GM12878 (cell line): ENCODE measurements around the gene DDX52. TPM values are rescaled to one million over a fixed set of nuclear protein-coding genes. Genes with fewer than 3 reads are reported as not detected.

ENCODE experiments used
- ATAC-seq: fragments of 200-7000 bp; cut with Tn5 transposase; 3 replicates; pipeline ENCODE4 v1.9.1; 2020; ENCODE audit warnings: mild to moderate bottlenecking, moderate library complexity
- BruUV-seq: library from RNA; stranded (reverse); fragments of 400-500 nt; replicated peaks from 2 replicates; lab custom pipeline; 2021; lab: Mats Ljungman, UMichigan
- CTCF ChIA-PET: fragments of 300-600 bp; sonication (Branson Sonifier 250); formaldehyde crosslinking; extraction: SDS; loops from one replicate; lab custom pipeline; 2021; ENCODE audit warnings: inconsistent platforms; lab: Yijun Ruan, JAX
- POLR2A ChIA-PET: fragments of 350-600 bp; formaldehyde crosslinking; extraction: SDS; loops from one replicate; lab custom pipeline; 2021; ENCODE audit warnings: inconsistent platforms; lab: Charles Lee
- RAD21 ChIA-PET: fragments of 300-600 bp; sonication (Branson Sonifier 250); formaldehyde crosslinking; loops from one replicate; lab custom pipeline; 2023; ENCODE audit warnings: antibody characterized with exemption; ENCODE audit not compliant: unreplicated experiment; lab: Charles Lee
- SMC1A ChIA-PET: fragments of 300-600 bp; sonication (Branson Sonifier 250); formaldehyde crosslinking; loops from one replicate; lab custom pipeline; 2023; ENCODE audit not compliant: unreplicated experiment, uncharacterized antibody; lab: Charles Lee
- DNase-seq: peaks from one replicate; pipeline ENCODE4 v3.0.0-alpha.2; 2011; ENCODE audit warnings: low read depth, low spot score
- FAIRE-seq: peaks from 3 replicates; lab custom pipeline; 2011; peaks lifted over from hg19 to GRCh38; lab: Jason Lieb, UNC
- H2AFZ ChIP-seq: 2 replicates; pipeline ENCODE4 v1.6.0; 2011; ENCODE audit warnings: low read depth, low read length, control low read depth; ENCODE audit not compliant: control insufficient read depth
- H3K27ac ChIP-seq: 2 replicates; pipeline ENCODE4 v1.5.1; 2011; ENCODE audit warnings: control low read depth; ENCODE audit not compliant: control insufficient read depth, insufficient read depth
- H3K27me3 ChIP-seq, 2 experiments: replicated peaks in 1 of 2; 2 replicates each; pipeline versions ENCODE4 v1.6.0 to v1.6.1; 2011; ENCODE audit warnings: low read length in 1 of 2; ENCODE audit not compliant: control insufficient read depth in 2 of 2, insufficient read depth in 2 of 2
- H3K36me3 ChIP-seq, 2 experiments: 2 replicates each; pipeline ENCODE4 v1.5.1; 2011; ENCODE audit warnings: low read length in 1 of 2; ENCODE audit not compliant: control insufficient read depth in 2 of 2, insufficient read depth in 2 of 2
- H3K4me1 ChIP-seq: 2 replicates; pipeline ENCODE4 v1.6.1; 2011; ENCODE audit warnings: mild to moderate bottlenecking, low read length, moderate library complexity, mixed read lengths; ENCODE audit not compliant: control insufficient read depth, insufficient read depth
- H3K4me2 ChIP-seq: 2 replicates; pipeline ENCODE4 v1.6.0; 2011; ENCODE audit warnings: control low read depth; ENCODE audit not compliant: control insufficient read depth, insufficient read depth
- H3K4me3 ChIP-seq: fragments of 200-600 bp; sonication (generic); 2 replicates; pipeline ENCODE4 v1.5.1; 2016
- H3K79me2 ChIP-seq: 2 replicates; pipeline ENCODE4 v1.6.0; 2011; ENCODE audit warnings: low read length; ENCODE audit not compliant: control insufficient read depth, insufficient read depth
- H3K9ac ChIP-seq: 2 replicates; pipeline ENCODE4 v1.8.0; 2011; ENCODE audit warnings: low read length, control low read depth, mixed read lengths; ENCODE audit not compliant: control insufficient read depth, insufficient read depth
- H3K9me3 ChIP-seq: replicated peaks from 3 replicates; pipeline ENCODE4 v1.5.1; 2011; ENCODE audit warnings: mild to moderate bottlenecking, low read length; ENCODE audit not compliant: control insufficient read depth, insufficient read depth
- H4K20me1 ChIP-seq: 2 replicates; pipeline ENCODE4 v1.6.0; 2011; ENCODE audit not compliant: control insufficient read depth, insufficient read depth
- BMI1 ChIP-seq: fragments of 450-650 bp; IDR thresholded peaks from 2 replicates; pipeline ENCODE4 v1.6.1; 2016; ENCODE audit warnings: mild to moderate bottlenecking, moderate library complexity, borderline replicate concordance
- CUX1 ChIP-seq: IDR thresholded peaks from 2 replicates; pipeline ENCODE4 v1.6.1; 2012; ENCODE audit warnings: improper control_type of control experiment, low read depth, low read length; ENCODE audit not compliant: insufficient replicate concordance
- E2F8 ChIP-seq: fragments of 450-650 bp; IDR thresholded peaks from 2 replicates; pipeline ENCODE4 v1.6.1; 2018; ENCODE audit warnings: mild to moderate bottlenecking, low read depth, moderate library complexity; ENCODE audit not compliant: partially characterized antibody
- ELK1 ChIP-seq: IDR thresholded peaks from 2 replicates; pipeline ENCODE4 v1.6.1; 2012; ENCODE audit warnings: low read depth, low read length, improper control_type of control experiment
- KAT2A ChIP-seq: conservative IDR thresholded peaks from 2 replicates; pipeline ENCODE4 v1.6.1; 2011; ENCODE audit warnings: low read depth, low read length; ENCODE audit not compliant: control insufficient read depth
- NBN ChIP-seq: fragments of 450-650 bp; IDR thresholded peaks from 2 replicates; pipeline ENCODE4 v1.6.1; 2016
- NR2C1 ChIP-seq: fragments of 450-650 bp; IDR thresholded peaks from 2 replicates; pipeline ENCODE4 v1.6.1; 2017; ENCODE audit warnings: antibody characterized with exemption, mild to moderate bottlenecking, moderate library complexity
- NR2C2 ChIP-seq: IDR thresholded peaks from 2 replicates; pipeline ENCODE4 v1.6.1; 2011; ENCODE audit warnings: borderline replicate concordance, low read depth; ENCODE audit not compliant: control insufficient read depth, insufficient read length
- NR2F1 ChIP-seq: fragments of 450-650 bp; conservative IDR thresholded peaks from 2 replicates; pipeline ENCODE4 v1.6.1; 2017; ENCODE audit warnings: mild to moderate bottlenecking
- WGBS: methylation state at CpG from one replicate; pipeline ENCODE4 v1.1.6; 2016; ENCODE audit warnings: low lambda C conversion rate; ENCODE audit not compliant: insufficient replicate concordance, insufficient coverage; ENCODE audit errors: missing lambda C conversion rate; 5-methylcytosine and 5-hydroxymethylcytosine counted together
- in situ Hi-C: fragments of 300-500 bp; cut with MboI; formaldehyde crosslinking; loops from 9 replicates; pipeline ENCODE4 v1.14.3; 2018; ENCODE audit warnings: mixed read lengths
- intact Hi-C: fragments of 100-400 bp; cut with micrococcal nuclease; formaldehyde crosslinking; loops from one replicate; pipeline ENCODE4 v1.14.2; 2022; ENCODE audit not compliant: unreplicated experiment
- polyA plus RNA-seq, 11 experiments: library from polyadenylated mRNA; depleted of rRNA in 4 of 11; unstranded in 6 of 11; stranded (reverse) in 5 of 11; fragments of >200 nt; fragmentation: Nextera tagmentation in 4 of 11; fragmentation: Illumina TruSeq in 1 of 11; extraction: Ambion mirVana in 4 of 11; extraction: Trizol in 1 of 11; gene quantifications; 1 replicate in 1 of 11; 2 replicates in 10 of 11; pipeline versions ENCODE4 v1.2.1 to v1.2.3, GENCODE V29; 2011 to 2016; ENCODE audit warnings: inconsistent platforms in 2 of 11, missing spikeins in 2 of 11, low read depth in 1 of 11
- total RNA-seq, 4 experiments: library from RNA; depleted of rRNA in 3 of 4; stranded (reverse); fragments of >200 nt in 3 of 4; fragmentation: Illumina TruSeq in 1 of 4; extraction: Trizol in 1 of 4; gene quantifications; 2 replicates each; pipeline versions ENCODE4 v1.2.1 to v1.2.3, GENCODE V29; 2013 to 2021

Gene DDX52
- total and polyA plus RNA-seq, 10 of the 15 experiments (the other 5 are each of a cell fraction or from before 2014, with no cell fraction given), result 14.8 to 49.7 (median 26.3) TPM

- H2AFZ ChIP-seq, result no peak overlapping the region
- no peak overlapping the region for H3K27ac ChIP-seq
- H3K79me2 ChIP-seq, result no peaks in the 10 kb centered on the region
- no peaks in the 10 kb centered on the region for H3K4me1 ChIP-seq
- SMC1A ChIA-PET, result interaction anchor here (1.2 to 2.6 kb wide), 3 partner anchors 108 to 130 kb away, joined by 3 to 7 read pairs (median 6); no protein-coding TSS in a partner anchor
- POLR2A ChIA-PET, result interaction anchor here (0.5 kb wide), 1 partner anchor 12 kb away, joined by 7 read pairs; no protein-coding TSS in a partner anchor
- ATAC-seq (no peak; the same call in 2 of the 3 replicates), DNase-seq (no peak), FAIRE-seq (no peak)
- BruUV-seq, result no TSS peak
- no peak overlapping the region for H3K4me3 ChIP-seq
- no peak overlapping the region for H3K4me2 ChIP-seq
- no peaks in the 10 kb centered on the region for H4K20me1 ChIP-seq
- no peaks in the 10 kb centered on the region for H3K36me3 ChIP-seq
- no peaks in the 10 kb centered on the region for H3K9me3 ChIP-seq
- CTCF ChIA-PET, result interaction anchor here (1.0 to 1.1 kb wide), 4 partner anchors 8 to 129 kb away, joined by 3 to 5 read pairs (median 3); no protein-coding TSS in a partner anchor
- 13% methylated on average over 4 of the region's 4 CpGs for WGBS
- H3K27me3 ChIP-seq, result no peaks in the 10 kb centered on the region; a peak in 1 of 4 replicates
- H3K9ac ChIP-seq, result no peak overlapping the region
- RAD21 ChIA-PET, result interaction anchor here (0.8 kb wide), 1 partner anchor 130 kb away, joined by 3 read pairs; no protein-coding TSS in a partner anchor
- intact Hi-C loops, result no loop called here
- in situ Hi-C loops, result no loop called here
- TF ChIP-seq E2F8, result no peak
- TF ChIP-seq NBN, result no peak
- TF ChIP-seq ELK1, result no peak
- peak; percentile 41; the same call in 1 of the 2 replicates for TF ChIP-seq NR2F1
- TF ChIP-seq NR2C1, result peak; percentile 37; the same call in 1 of the 2 replicates
- TF ChIP-seq CUX1, result no peak
- no peak for TF ChIP-seq KAT2A
- no peak for TF ChIP-seq NR2C2
- TF ChIP-seq BMI1, result no peak
Observed at GRCh38 chr17:37662353-37662752, 19.1 kb upstream of the DDX52 start.
